B cell (primary cell): ENCODE data around the gene ARHGDIA. TPM values are rescaled to one million over a fixed set of nuclear protein-coding genes. Genes with fewer than 3 reads are reported as not detected.

Experiments used
- ATAC-seq: fragments of 200-7000 bp; cut with Tn5 transposase; one replicate; pipeline ENCODE4 v1.10.0; 2021; ENCODE audit warnings: low read depth, mild to moderate bottlenecking, moderate number of reproducible peaks, moderate library complexity
- CTCF ChIA-PET: fragments of 350-600 bp; sonication (Branson Sonifier 250); formaldehyde crosslinking; loops from one replicate; lab custom pipeline; 2021; ENCODE audit warnings: antibody characterized with exemption, inconsistent platforms; lab: Charles Lee
- POLR2A ChIA-PET: fragments of 350-600 bp; sonication (Branson Sonifier 250); formaldehyde crosslinking; loops from one replicate; lab custom pipeline; 2021; ENCODE audit warnings: antibody characterized with exemption; lab: Charles Lee
- DNase-seq: peaks from one replicate; pipeline ENCODE4 v3.0.0; 2013
- H2AFZ ChIP-seq: 2 replicates; pipeline ENCODE4 v1.6.1; 2012; ENCODE audit warnings: mild to moderate bottlenecking, low read depth, low read length; ENCODE audit not compliant: insufficient read depth, poor library complexity, severe bottlenecking
- H3K27ac ChIP-seq, 2 donors: 1 replicate in 1 of 2; 2 replicates in 1 of 2; pipeline ENCODE4 v1.5.1; 2012 to 2013; ENCODE audit warnings: low read length in 2 of 2, mild to moderate bottlenecking in 2 of 2, moderate library complexity in 1 of 2
- H3K27me3 ChIP-seq, 4 experiments: fragments of 200-600 bp in 1 of 4; sonication (generic) in 1 of 4; replicated peaks in 1 of 4; 1 replicate in 2 of 4; 2 replicates in 2 of 4; pipeline versions ENCODE4 v1.6.1 to v1.7.0; 2013 to 2016; ENCODE audit warnings: low read length in 3 of 4, mild to moderate bottlenecking in 2 of 4, mixed read lengths in 1 of 4, moderate library complexity in 1 of 4; ENCODE audit not compliant: insufficient read depth in 4 of 4, control insufficient read depth in 3 of 4; ENCODE audit errors: control extremely low read depth in 1 of 4
- H3K36me3 ChIP-seq, 2 experiments: replicated peaks in 1 of 2; 1 replicate in 1 of 2; 2 replicates in 1 of 2; pipeline versions ENCODE4 v1.6.1 to v1.7.1; 2013; ENCODE audit warnings: low read length in 1 of 2; ENCODE audit not compliant: insufficient read depth in 2 of 2, control insufficient read depth in 1 of 2; ENCODE audit errors: control extremely low read depth in 1 of 2, extremely low read depth in 1 of 2
- H3K4me1 ChIP-seq, 2 donors: fragments of 200-600 bp in 1 of 2; sonication (generic) in 1 of 2; 1 replicate in 1 of 2; 2 replicates in 1 of 2; pipeline versions ENCODE4 v1.5.1 to v1.6.1; 2013 to 2017; ENCODE audit warnings: low read length in 2 of 2; ENCODE audit not compliant: control insufficient read depth in 2 of 2, insufficient read depth in 2 of 2
- H3K4me2 ChIP-seq: replicated peaks from 2 replicates; pipeline ENCODE3; 2012; ENCODE audit warnings: mild to moderate bottlenecking, low read depth, low read length; ENCODE audit not compliant: poor library complexity, severe bottlenecking
- H3K4me3 ChIP-seq, 5 experiments: fragments of 200-600 bp in 1 of 5; sonication (generic) in 1 of 5; 1 replicate in 3 of 5; 2 replicates in 2 of 5; pipeline versions ENCODE4 v1.5.1 to v1.7.0; 2011 to 2016; ENCODE audit warnings: low read length in 4 of 5, mild to moderate bottlenecking in 4 of 5, low read depth in 2 of 5, control low read depth in 1 of 5, moderate library complexity in 1 of 5; ENCODE audit not compliant: insufficient read depth in 1 of 5; ENCODE audit errors: control extremely low read depth in 1 of 5, extremely low read depth in 1 of 5
- H3K79me2 ChIP-seq: fragments of 200-600 bp; sonication (generic); one replicate; pipeline ENCODE4 v1.6.0; 2016; ENCODE audit warnings: low read length; ENCODE audit not compliant: control insufficient read depth, insufficient read depth
- H3K9ac ChIP-seq: fragments of 200-600 bp; sonication (generic); 2 replicates; pipeline ENCODE4 v1.6.1; 2017; ENCODE audit warnings: mild to moderate bottlenecking, low read length, moderate library complexity
- H3K9me3 ChIP-seq, 3 donors: one replicate each; pipeline versions ENCODE4 v1.6.1 to v1.7.1; 2013; ENCODE audit warnings: low read length in 2 of 3; ENCODE audit not compliant: control insufficient read depth in 2 of 3, insufficient read depth in 1 of 3; ENCODE audit errors: control extremely low read depth in 1 of 3
- H4K20me1 ChIP-seq: 2 replicates; pipeline ENCODE4 v1.6.0; 2012; ENCODE audit warnings: mild to moderate bottlenecking, low read length; ENCODE audit not compliant: insufficient read depth, control insufficient read depth, poor library complexity, severe bottlenecking
- H3K27ac Mint-ChIP-seq: one replicate; pipeline ENCODE4 v1.8.0; 2021; ENCODE audit warnings: mixed read lengths
- H3K27me3 Mint-ChIP-seq: one replicate; pipeline ENCODE4 v1.8.0; 2021; ENCODE audit warnings: mixed read lengths
- H3K4me1 Mint-ChIP-seq: one replicate; pipeline ENCODE4 v1.8.0; 2021; ENCODE audit warnings: mixed read lengths
- H3K4me3 Mint-ChIP-seq: one replicate; pipeline ENCODE4 v1.8.0; 2021; ENCODE audit warnings: mixed read lengths
- H3K9me3 Mint-ChIP-seq: one replicate; pipeline ENCODE4 v1.8.0; 2022; ENCODE audit warnings: mixed read lengths; ENCODE audit not compliant: insufficient read depth
- EZH2 ChIP-seq: IDR thresholded peaks from 2 replicates; pipeline ENCODE4 v1.6.1; 2012; ENCODE audit warnings: borderline replicate concordance, low read depth, mild to moderate bottlenecking, moderate library complexity, low read length; ENCODE audit not compliant: insufficient read depth, poor library complexity, severe bottlenecking
- WGBS: methylation state at CpG from one replicate; pipeline ENCODE4 v1.1.5; 2013; ENCODE audit warnings: missing lambda C conversion rate; ENCODE audit not compliant: insufficient coverage; 5-methylcytosine and 5-hydroxymethylcytosine counted together
- intact Hi-C: fragments of 100-400 bp; cut with micrococcal nuclease; formaldehyde crosslinking; loops from one replicate; pipeline ENCODE4 v1.10.0; 2022
- polyA plus RNA-seq: library from polyadenylated mRNA; depleted of rRNA; stranded (reverse); fragments of >200 nt; gene quantifications from 2 replicates; pipeline ENCODE4 v1.2.3, GENCODE V29; 2012
- total RNA-seq, 2 donors: library from RNA; stranded (reverse); fragments of 120-200 nt in 1 of 2; gene quantifications; 1 replicate in 1 of 2; 2 replicates in 1 of 2; pipeline versions ENCODE4 v1.2.3 to v1.2.4, GENCODE V29; 2013 to 2022
- TF ChIP-seq, protein P1 (sequence below): fragments of 200-600 bp; IDR thresholded peaks from one replicate; pipeline ENCODE4 v1.8.0; 2022; ENCODE audit warnings: antibody characterized with exemption, mild to moderate bottlenecking

Gene ARHGDIA
- total and polyA plus RNA-seq, 2 donors (not counting 1 experiment from before 2014, with no cell fraction given): 262 to 510 TPM

DNA sequence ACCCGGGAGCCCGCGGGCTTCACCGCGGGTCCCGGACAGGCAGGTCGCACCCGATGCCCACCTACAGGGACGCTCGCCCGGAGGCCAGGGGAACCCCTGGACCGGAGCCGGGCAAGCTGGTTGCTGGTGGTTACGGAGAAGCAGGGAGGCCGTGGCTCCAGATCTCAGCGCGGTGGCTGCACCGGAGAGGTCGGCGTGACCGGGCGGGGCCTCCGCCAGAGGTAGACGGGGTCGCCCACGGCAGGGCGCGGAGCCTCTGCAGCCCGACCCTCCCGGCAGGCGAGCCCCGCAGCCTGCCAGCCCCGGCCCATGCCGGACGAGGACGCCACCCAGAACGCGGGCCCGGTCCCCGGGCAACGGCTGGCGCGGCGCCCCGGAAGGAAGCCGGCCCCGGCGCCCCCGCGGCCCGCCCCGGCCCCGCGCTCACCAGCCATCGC, 39.7 kb upstream of the ARHGDIA start:
- peaks cover 10 to 17% of the 10 kb centered on the region in 2 donors for H3K4me1 ChIP-seq
- peak overlapping the region; percentile 43 to 75 (median 65) for H3K4me3 ChIP-seq
- no peaks in the 10 kb centered on the region for H3K27me3 ChIP-seq
- H3K9me3 ChIP-seq: peaks cover 0 to 3% (median 0%) of the 10 kb centered on the region in 3 donors
- TF ChIP-seq, protein P1, sequence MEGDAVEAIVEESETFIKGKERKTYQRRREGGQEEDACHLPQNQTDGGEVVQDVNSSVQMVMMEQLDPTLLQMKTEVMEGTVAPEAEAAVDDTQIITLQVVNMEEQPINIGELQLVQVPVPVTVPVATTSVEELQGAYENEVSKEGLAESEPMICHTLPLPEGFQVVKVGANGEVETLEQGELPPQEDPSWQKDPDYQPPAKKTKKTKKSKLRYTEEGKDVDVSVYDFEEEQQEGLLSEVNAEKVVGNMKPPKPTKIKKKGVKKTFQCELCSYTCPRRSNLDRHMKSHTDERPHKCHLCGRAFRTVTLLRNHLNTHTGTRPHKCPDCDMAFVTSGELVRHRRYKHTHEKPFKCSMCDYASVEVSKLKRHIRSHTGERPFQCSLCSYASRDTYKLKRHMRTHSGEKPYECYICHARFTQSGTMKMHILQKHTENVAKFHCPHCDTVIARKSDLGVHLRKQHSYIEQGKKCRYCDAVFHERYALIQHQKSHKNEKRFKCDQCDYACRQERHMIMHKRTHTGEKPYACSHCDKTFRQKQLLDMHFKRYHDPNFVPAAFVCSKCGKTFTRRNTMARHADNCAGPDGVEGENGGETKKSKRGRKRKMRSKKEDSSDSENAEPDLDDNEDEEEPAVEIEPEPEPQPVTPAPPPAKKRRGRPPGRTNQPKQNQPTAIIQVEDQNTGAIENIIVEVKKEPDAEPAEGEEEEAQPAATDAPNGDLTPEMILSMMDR: no peak
- no peak for TF ChIP-seq EZH2
- CTCF ChIA-PET: interaction anchor here (0.6 kb wide), 1 partner anchor 791 kb away, joined by 3 read pairs; no protein-coding TSS in a partner anchor
- Mint-ChIP-seq H3K27ac (no peak overlapping the region), H3K27me3 (no peaks in the 10 kb centered on the region), H3K4me3 (peak overlapping the region; percentile 86), H3K9me3 (no peaks in the 10 kb centered on the region), H3K4me1 (peaks cover 11% of the 10 kb centered on the region)
- H3K4me2 ChIP-seq: peak overlapping the region; percentile 99
- H3K27ac ChIP-seq: peak overlapping the region in 1 of 2 donors; percentile 59
- intact Hi-C loops: loop anchor here (1.0 to 2.0 kb wide), 4 partner anchors 16 to 112 kb away; partner anchors contain the start of genes ALYREF, ANAPC11, LRRC45 and MAFG
- H3K79me2 ChIP-seq: peaks cover 36% of the 10 kb centered on the region
- DNase-seq: no peak
- ATAC-seq: no peak
- peak overlapping the region; percentile 73 for H3K9ac ChIP-seq
- peaks cover 0 to 42% of the 10 kb centered on the region in 2 experiments for H3K36me3 ChIP-seq
- under 1% methylated on average over 55 of the region's 55 CpGs for WGBS
- H2AFZ ChIP-seq: peak overlapping the region; percentile 74
- POLR2A ChIA-PET: no interaction called here
- peaks cover 55% of the 10 kb centered on the region for H4K20me1 ChIP-seq
